ENCODE measurements around the gene DNAH1.
"Not testable (repeated sequence)": the region's sequence is repeated elsewhere in the genome, so short reads cannot be mapped to it uniquely, and the experiment has no call there.

DNA sequence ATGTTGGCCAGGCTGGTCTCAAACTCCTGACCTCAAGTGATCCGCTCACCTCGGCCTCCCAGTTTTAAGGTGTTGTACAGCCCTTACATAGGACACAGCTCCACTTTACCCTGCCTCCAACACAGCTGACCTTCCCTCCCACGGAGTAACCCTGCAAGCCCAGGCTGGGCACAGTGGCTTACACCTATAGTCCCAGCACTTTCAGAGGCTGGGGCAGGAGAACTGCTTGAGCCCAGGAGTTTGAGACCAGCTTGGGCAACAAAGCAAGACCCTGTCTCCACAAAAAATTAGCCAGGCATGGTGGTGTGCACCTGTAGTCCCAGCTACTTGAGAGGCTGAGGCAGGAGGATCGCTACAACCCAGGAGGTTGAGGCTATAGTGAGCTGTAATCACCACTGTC, 32.1 kb upstream of the DNAH1 start:
- TF ChIP-seq POLR2A (IDR thresholded peaks at IDR 0.05; ENCODE audit: low read length); GATA1 (IDR thresholded peaks at IDR 0.05; ENCODE audit: low read depth, low read length): not testable (repeated sequence)
